Stimulated activated CD4-positive, alpha-beta T cell treated with anti-CD3 and anti-CD28 coated beads, Interleukin-12 subunit alpha, Interleukin-12 subunit beta, amount 100 ng/mL, for 4 hours (primary cell): ENCODE measurements around the gene CSMD2.

Experiments used
- DNase-seq: peaks from one replicate; pipeline ENCODE4 v3.0.0-alpha.2; 2020

CSMD2 gene

GRCh38 chr1:33990281-33990680 lies 174.7 kb downstream of the CSMD2 start:
- DNase-seq: no peak

GRCh38 chr1:33988161-33988560 lies 176.9 kb downstream of the CSMD2 start:
- DNase-seq: no peak

GRCh38 chr1:33986390-33987095 lies 178.5 kb downstream of the CSMD2 start:
- DNase-seq: no peak

GRCh38 chr1:33985656-33986055 lies 179.4 kb downstream of the CSMD2 start:
- DNase-seq: no peak

GRCh38 chr1:33984906-33985565 lies 180.0 kb downstream of the CSMD2 start:
- no peak for DNase-seq

GRCh38 chr1:33982419-33982818 lies 182.6 kb downstream of the CSMD2 start:
- DNase-seq: no peak

GRCh38 chr1:33979341-33979740 lies 185.7 kb downstream of the CSMD2 start:
- no peak for DNase-seq

- no peak for DNase-seq
Measured at GRCh38 chr1:33975961-33976360, 189.1 kb downstream of the CSMD2 start.

GRCh38 chr1:33973799-33974545 lies 191.1 kb downstream of the CSMD2 start:
- no peak for DNase-seq

- DNase-seq: no peak
Measured at GRCh38 chr1:33972676-33973395, 192.2 kb downstream of the CSMD2 start.

- DNase-seq: no peak
Measured at GRCh38 chr1:33971913-33972312, 193.1 kb downstream of the CSMD2 start.

- no peak for DNase-seq
Measured at GRCh38 chr1:33971018-33971710, 193.9 kb downstream of the CSMD2 start.

- DNase-seq: no peak
Measured at GRCh38 chr1:33970148-33970825, 194.7 kb downstream of the CSMD2 start.

- DNase-seq: no peak
Measured at GRCh38 chr1:33966346-33967141, 198.5 kb downstream of the CSMD2 start.

- DNase-seq: no peak
Measured at GRCh38 chr1:33965086-33965485, 199.9 kb downstream of the CSMD2 start.

- no peak for DNase-seq
Measured at GRCh38 chr1:33962061-33962460, 203.0 kb downstream of the CSMD2 start.

GRCh38 chr1:33960188-33960895 lies 204.7 kb downstream of the CSMD2 start:
- no peak for DNase-seq

GRCh38 chr1:33957854-33958253 lies 207.2 kb downstream of the CSMD2 start:
- DNase-seq: no peak

- DNase-seq: no peak
Measured at GRCh38 chr1:33955096-33955495, 209.9 kb downstream of the CSMD2 start.

- DNase-seq: no peak
Measured at GRCh38 chr1:33949570-33949969, 215.5 kb downstream of the CSMD2 start.

- DNase-seq: no peak
Measured at GRCh38 chr1:33948291-33948690, 216.7 kb downstream of the CSMD2 start.
